GM12874 (cell line): ENCODE measurements around the gene EIF2AK2.

Experiments used
- TF ChIP-seq, protein P1 (sequence below): IDR thresholded peaks from 2 replicates; pipeline ENCODE4 v1.5.1; 2011; ENCODE audit warnings: low read depth, mild to moderate bottlenecking, control low read depth, low read length, moderate library complexity; ENCODE audit not compliant: insufficient read depth

The EIF2AK2 gene

DNA sequence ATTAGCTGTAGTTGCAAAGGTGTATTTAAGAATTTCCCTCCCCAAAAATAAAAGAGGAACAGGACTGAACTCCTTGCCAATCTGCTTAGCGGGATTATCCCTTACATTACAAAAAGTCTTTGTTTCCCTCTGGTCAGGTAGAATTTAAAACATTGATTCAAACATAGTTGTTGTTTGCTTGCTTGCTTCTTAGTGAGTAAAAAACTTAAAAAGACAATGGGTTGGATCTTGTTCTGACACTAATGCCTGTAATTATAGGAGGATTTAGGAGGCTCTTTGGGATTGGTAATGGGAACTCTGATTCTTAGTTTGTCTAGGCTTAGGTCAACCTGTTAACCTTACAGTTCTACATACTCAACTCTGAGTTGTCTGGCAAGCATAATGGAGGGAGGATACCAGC, 35.8 kb upstream of the EIF2AK2 start:
- TF ChIP-seq, protein P1, sequence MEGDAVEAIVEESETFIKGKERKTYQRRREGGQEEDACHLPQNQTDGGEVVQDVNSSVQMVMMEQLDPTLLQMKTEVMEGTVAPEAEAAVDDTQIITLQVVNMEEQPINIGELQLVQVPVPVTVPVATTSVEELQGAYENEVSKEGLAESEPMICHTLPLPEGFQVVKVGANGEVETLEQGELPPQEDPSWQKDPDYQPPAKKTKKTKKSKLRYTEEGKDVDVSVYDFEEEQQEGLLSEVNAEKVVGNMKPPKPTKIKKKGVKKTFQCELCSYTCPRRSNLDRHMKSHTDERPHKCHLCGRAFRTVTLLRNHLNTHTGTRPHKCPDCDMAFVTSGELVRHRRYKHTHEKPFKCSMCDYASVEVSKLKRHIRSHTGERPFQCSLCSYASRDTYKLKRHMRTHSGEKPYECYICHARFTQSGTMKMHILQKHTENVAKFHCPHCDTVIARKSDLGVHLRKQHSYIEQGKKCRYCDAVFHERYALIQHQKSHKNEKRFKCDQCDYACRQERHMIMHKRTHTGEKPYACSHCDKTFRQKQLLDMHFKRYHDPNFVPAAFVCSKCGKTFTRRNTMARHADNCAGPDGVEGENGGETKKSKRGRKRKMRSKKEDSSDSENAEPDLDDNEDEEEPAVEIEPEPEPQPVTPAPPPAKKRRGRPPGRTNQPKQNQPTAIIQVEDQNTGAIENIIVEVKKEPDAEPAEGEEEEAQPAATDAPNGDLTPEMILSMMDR = no peak

DNA sequence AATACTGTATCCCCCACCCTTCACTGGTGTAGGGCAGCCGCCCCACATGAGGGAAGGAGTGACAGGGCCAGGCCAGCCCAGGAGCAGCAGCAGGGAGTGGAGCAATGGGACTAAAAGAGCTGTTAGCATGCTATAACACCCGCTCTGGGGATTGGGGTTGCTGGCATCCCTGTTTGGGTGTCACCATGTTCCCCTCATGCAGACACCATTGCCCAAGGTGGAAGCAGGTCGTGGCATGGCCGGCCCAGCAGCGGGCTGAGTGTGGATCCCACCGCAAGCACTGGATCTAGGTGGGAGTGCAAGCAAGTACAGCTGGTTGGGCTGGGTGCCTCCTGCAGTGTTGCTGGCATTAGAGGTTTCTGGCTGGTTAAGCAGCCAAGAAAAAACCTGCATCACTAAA, 35.0 kb upstream of the EIF2AK2 start:
- TF ChIP-seq, protein P1 = no peak

DNA sequence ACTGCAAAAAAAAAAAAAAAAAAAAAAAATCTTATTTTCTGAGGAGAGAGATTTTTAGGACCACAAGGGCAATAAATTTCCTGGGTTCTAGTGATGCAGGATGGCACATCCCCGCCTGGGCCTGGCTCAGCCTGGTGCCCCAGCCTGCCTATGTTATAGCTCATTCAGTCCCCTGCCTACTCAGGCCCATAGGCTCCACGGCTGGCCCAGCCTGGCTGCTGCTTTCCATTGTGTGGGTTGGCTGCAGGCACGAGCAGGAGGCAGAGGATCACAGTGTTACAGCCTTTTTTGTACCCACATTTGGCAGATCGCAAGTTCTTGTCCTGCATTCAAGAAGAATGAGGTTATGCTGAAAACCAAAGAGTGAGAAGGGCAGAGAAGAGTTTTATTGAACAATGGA, 34.5 kb upstream of the EIF2AK2 start:
- TF ChIP-seq, protein P1 = no peak

DNA sequence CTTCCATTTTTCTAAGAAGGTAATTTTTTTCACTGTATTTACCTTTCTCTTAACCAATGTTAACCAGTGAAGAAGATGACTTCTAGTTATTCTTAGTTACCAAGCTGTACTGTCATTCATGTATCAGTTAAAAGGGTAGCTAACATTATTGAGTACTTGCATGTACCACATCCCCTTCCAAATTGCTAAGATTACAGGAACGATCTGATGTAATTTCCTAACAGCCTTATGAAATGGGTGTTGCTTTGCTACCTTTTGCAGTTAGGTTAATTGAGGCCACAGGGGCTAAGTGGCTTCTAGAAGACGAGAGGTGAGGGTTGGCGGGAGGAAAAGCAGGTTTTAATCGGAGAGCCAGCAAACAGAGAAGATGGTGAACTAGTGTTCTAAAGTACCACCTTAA, 33.5 kb upstream of the EIF2AK2 start:
- TF ChIP-seq, protein P1 = no peak

DNA sequence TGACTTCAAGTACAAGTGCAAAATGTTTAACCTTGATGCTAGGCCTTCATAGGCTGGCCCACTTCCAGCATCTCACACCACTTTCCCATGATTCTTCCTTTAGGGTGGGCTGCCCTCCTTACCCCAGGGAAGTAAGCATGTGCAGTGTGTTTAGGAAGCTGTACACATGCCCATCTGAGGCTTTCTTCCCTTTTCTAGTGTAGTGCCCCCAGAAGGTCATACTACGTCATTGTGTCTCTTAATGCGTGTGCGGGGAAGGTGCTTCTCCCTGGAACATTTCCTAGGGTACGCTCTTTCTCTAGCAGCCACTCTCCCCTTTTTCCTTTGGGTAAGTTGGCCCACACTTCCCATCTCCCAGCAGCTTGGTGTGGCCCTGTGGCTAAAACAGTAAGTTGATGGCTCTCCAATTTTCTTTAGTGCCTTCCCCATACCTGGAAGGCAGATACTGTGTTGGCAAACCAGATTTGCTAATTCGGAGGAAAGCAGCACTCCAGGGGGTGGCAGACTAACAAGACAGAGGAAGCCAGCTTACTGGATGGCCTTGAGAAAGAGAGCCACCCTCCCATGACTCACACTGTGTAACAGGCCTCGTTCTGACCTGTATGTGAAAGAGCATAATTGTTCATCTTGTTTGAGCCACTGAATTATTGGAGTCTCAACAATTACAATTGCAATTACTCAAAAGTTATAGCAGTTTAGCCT, 32.8 kb upstream of the EIF2AK2 start:
- TF ChIP-seq, protein P1 = no peak

DNA sequence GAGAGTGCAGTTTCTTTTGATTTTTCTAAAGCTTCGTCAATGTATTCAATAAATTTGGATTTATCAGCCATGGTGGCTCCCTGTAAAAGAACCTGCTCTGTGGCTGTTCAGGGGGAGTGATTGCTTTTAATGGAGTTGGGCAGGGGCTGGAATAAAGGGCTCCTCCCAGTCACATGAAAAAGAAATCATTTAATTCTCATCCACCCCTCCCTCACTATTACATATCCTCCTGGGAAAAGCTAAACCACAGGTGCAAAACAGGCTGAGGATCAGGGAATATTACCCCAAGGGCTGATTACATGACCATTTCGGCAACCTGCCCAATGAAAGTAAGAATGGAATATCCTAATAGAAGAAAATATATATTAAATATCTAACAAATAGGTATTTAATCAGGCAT, 31.8 kb upstream of the EIF2AK2 start, which contains the start of gene SULT6B1:
Gene SULT6B1 (minus strand): TSS at position 101 of the 400 bp plus-strand sequence. CDS start 30 bp downstream, at position 71.
- TF ChIP-seq, protein P1 = no peak

DNA sequence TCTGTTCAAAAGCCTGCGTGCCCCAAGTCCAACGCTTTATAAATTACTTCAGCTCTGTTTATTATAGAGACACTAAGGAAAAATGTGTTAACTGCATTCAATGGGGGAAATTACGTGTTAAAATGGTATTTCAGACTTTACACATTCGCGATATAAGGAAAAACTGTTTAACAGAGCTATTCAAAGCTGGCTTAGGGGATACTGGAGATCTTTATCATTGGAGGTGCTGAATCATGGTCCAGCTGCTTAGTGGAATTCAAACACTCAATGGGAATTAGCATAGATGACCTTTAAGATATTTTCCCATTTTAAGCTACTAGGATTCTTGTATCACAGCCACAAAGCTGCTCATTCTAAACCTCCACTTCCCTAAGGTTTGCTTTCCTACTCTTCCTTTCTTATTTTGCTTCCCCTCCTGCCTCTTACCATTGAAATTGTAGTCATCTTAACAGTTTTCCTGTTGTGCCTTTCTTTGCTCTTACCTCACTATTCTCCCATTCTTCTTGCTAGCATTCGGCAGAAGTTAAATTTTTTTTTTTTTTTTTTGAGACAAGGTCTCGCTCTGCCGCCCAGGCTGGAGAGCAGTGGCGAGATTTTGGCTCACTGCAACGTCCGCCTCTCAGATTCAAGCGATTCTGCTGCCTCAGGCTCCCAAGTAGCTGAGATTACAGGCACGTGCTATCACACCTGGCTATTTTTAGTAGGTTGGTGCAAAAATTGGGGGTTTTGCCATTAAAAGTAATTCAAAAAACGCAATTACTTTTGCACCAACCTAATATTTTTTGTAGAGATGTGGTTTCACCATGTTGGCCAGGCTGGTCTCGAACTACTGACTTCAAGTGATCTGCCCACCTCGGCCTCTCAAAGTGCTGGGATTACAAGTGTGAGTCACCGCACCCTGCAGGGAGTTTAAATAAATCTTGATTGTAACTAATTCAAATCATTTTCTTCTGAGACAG, 25.2 kb upstream of the EIF2AK2 start:
- TF ChIP-seq, protein P1 = no peak
